NCI-H1694 treated with DMSO at 0.1 percent for 48 hours (cell line): Measurements from ENCODE around the gene CHAF1A.

ENCODE experiments used
- DNase-seq: peaks from one replicate; lab custom pipeline; 2025; lab: John Stamatoyannopoulos, UW

Gene CHAF1A

GRCh38 chr19:4409123-4409933 is 6.9 kb downstream of the CHAF1A start:
- no peak for DNase-seq

- DNase-seq: no peak
Measured at GRCh38 chr19:4413588-4413987, 11.1 kb downstream of the CHAF1A start.

- DNase-seq: no peak
Measured at GRCh38 chr19:4414144-4414799, 11.8 kb downstream of the CHAF1A start.

- DNase-seq: no peak
Measured at GRCh38 chr19:4414800-4415321, 12.4 kb downstream of the CHAF1A start.

GRCh38 chr19:4415352-4415751 is 12.9 kb downstream of the CHAF1A start:
- DNase-seq: peak; percentile 31

GRCh38 chr19:4416268-4416667 is 13.8 kb downstream of the CHAF1A start:
- no peak for DNase-seq

GRCh38 chr19:4423416-4424126 is 21.1 kb downstream of the CHAF1A start:
- no peak for DNase-seq

GRCh38 chr19:4425537-4425936 is 23.1 kb downstream of the CHAF1A start:
- DNase-seq: no peak

GRCh38 chr19:4428326-4428975 is 26.0 kb downstream of the CHAF1A start:
- DNase-seq: no peak

- no peak for DNase-seq
Measured at GRCh38 chr19:4429256-4429655, 26.8 kb downstream of the CHAF1A start.

- no peak for DNase-seq
Measured at GRCh38 chr19:4429771-4430171, 27.3 kb downstream of the CHAF1A start.

GRCh38 chr19:4430760-4431159 is 28.3 kb downstream of the CHAF1A start:
- DNase-seq: no peak

GRCh38 chr19:4431296-4431695 is 28.9 kb downstream of the CHAF1A start:
- no peak for DNase-seq

- no peak for DNase-seq
Measured at GRCh38 chr19:4431808-4432674, 29.6 kb downstream of the CHAF1A start.

- no peak for DNase-seq
Measured at GRCh38 chr19:4432918-4433506, 30.6 kb downstream of the CHAF1A start.

GRCh38 chr19:4434391-4434790 is 32.0 kb downstream of the CHAF1A start:
- no peak for DNase-seq

GRCh38 chr19:4436231-4436630 is 33.8 kb downstream of the CHAF1A start:
- no peak for DNase-seq

GRCh38 chr19:4437103-4437502 is 34.7 kb downstream of the CHAF1A start:
- DNase-seq: no peak

GRCh38 chr19:4439243-4439642 is 36.8 kb downstream of the CHAF1A start:
- no peak for DNase-seq

- no peak for DNase-seq
Measured at GRCh38 chr19:4441994-4442818, 39.8 kb downstream of the CHAF1A start.
